ENCODE measurements around the gene MYO1H. TPM values are rescaled to one million over a fixed set of nuclear protein-coding genes. Genes with fewer than 3 reads are reported as not detected.

Gene MYO1H, protein sequence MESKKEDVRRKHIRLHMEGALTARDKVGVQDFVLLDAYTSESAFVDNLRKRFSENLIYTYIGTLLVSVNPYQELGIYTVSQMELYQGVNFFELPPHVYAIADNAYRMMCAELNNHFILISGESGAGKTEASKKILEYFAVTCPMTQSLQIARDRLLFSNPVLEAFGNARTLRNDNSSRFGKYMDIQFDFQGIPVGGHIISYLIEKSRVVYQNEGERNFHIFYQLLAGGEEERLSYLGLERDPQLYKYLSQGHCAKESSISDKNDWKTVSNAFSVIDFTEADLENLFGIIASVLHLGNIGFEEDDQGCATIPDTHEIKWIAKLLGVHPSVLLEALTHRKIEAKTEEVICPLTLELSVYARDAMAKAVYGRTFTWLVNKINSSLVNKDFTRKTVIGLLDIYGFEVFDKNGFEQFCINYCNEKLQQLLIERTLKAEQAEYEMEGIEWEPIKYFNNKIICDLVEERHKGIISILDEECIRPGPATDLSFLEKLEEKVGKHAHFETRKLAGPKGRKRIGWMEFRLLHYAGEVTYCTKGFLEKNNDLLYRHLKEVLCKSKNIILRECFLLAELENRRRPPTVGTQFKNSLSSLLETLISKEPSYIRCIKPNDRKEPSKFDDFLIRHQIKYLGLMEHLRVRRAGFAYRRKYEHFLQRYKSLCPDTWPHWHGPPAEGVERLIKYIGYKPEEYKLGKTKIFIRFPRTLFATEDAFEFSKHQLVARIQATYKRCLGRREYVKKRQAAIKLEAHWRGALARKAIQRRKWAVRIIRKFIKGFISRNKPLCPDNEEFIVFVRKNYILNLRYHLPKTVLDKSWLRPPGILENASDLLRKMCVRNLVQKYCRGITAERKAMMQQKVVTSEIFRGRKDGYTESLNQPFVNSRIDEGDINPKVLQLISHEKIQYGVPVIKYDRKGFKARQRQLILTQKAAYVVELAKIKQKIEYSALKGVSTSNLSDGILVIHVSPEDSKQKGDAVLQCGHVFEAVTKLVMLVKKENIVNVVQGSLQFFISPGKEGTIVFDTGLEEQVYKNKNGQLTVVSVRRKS
- total RNA-seq (under 1 TPM; 0.20 to 0.31 TPM), polyA plus RNA-seq (ENCODE audit: insufficient read length in 6 of 6) (under 1 TPM; 0.27 to 0.93 (median 0.34) TPM)
- long read RNA-seq, donor 1, partial matches to known transcripts: 19 of 19 reads
- long read RNA-seq, donor 1, other reads (novel, unspliced or antisense): 0 of 19 reads
- long read RNA-seq, donor 2: 0 reads
- long read RNA-seq, donor 3: 0 reads
- long read RNA-seq, donor 4, partial matches to known transcripts: 0 of 1 reads
- long read RNA-seq, donor 4, other reads (novel, unspliced or antisense): 1 of 1 reads
- long read RNA-seq, donor 5: 0 reads
- long read RNA-seq, donor 6: 0 reads
- long read RNA-seq, donor 7: 0 reads
- long read RNA-seq, donor 8: 0 reads
- long read RNA-seq, donor 9: 0 reads
- long read RNA-seq, donor 10: 0 reads
- long read RNA-seq, donor 11: 0 reads
- long read RNA-seq, donor 12, partial matches to known transcripts: 0 of 11 reads
- long read RNA-seq, donor 12, other reads (novel, unspliced or antisense): 11 of 11 reads

DNA sequence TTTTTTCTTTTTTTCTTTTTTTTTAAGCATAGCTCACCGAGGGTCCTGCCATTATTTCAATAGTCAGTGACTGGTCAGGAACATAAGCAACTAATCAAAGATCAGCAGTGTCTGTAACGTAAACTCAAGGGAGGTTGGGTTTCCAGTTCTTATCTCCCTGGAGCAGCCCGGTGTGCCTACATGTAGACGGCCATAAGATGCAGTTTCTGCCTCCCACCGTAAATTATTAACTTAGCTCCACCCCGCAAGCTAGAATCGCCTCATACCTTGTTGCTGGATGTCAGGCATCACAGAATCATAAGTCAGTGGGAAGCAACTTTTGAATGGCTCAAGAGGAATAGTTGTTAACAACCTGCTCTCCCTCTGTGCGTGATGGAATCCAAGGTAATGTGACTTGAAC lies at the start of gene MYO1H:
Gene MYO1H (plus strand): TSS at position 312 of the 400 bp plus-strand sequence. CDS start 61 bp downstream, at position 373.
- intact Hi-C loops (cut with DNase I): no loop called here
- no peak within 1 kb of the TSS for H3K27ac ChIP-seq
- ATAC-seq (no peak), DNase-seq (no peak)
- no peaks in the 10 kb centered on the region for H3K9me3 ChIP-seq
- no peaks in the 10 kb centered on the region for H3K36me3 ChIP-seq
- H3K4me3 ChIP-seq: no peak within 1 kb of the TSS
- H3K27me3 ChIP-seq: no peaks in the 10 kb centered on the region
- TF ChIP-seq, protein P1, sequence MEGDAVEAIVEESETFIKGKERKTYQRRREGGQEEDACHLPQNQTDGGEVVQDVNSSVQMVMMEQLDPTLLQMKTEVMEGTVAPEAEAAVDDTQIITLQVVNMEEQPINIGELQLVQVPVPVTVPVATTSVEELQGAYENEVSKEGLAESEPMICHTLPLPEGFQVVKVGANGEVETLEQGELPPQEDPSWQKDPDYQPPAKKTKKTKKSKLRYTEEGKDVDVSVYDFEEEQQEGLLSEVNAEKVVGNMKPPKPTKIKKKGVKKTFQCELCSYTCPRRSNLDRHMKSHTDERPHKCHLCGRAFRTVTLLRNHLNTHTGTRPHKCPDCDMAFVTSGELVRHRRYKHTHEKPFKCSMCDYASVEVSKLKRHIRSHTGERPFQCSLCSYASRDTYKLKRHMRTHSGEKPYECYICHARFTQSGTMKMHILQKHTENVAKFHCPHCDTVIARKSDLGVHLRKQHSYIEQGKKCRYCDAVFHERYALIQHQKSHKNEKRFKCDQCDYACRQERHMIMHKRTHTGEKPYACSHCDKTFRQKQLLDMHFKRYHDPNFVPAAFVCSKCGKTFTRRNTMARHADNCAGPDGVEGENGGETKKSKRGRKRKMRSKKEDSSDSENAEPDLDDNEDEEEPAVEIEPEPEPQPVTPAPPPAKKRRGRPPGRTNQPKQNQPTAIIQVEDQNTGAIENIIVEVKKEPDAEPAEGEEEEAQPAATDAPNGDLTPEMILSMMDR (IDR thresholded peaks at IDR 0.05): no peak
- H3K4me1 ChIP-seq: no peaks in the 10 kb centered on the region

DNA sequence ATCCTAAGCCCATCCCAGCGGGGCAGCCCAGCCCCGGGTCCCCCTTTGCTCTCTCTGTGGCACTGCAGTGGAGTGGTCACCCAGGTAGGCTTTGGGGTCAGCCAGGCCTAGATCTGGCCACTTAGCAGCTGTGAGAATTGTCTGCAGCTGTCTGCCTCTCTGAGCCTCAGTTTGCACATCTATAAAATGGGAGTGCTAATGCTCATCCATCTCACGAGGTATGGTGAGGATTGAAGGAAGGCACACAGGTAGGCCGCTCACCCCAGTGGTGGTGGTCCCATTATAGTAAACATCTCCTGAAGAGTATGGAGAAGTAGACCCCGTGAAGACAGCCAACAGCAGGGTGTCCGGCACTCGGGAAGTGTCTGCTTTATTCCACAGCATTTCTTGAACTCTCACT lies 47.9 kb upstream of the MYO1H start:
- no peak overlapping the region for H3K4me3 ChIP-seq
- H3K36me3 ChIP-seq: no peaks in the 10 kb centered on the region
- intact Hi-C loops (cut with DNase I): no loop called here
- H3K9me3 ChIP-seq: no peaks in the 10 kb centered on the region
- no peak overlapping the region for H3K27ac ChIP-seq
- H3K4me1 ChIP-seq: no peaks in the 10 kb centered on the region
- DNase-seq: no peak
- no peak for ATAC-seq
- H3K27me3 ChIP-seq: peaks cover 0 to 52% of the 10 kb centered on the region in 2 donors
- TF ChIP-seq, protein P1 (IDR thresholded peaks at IDR 0.05): no peak

DNA sequence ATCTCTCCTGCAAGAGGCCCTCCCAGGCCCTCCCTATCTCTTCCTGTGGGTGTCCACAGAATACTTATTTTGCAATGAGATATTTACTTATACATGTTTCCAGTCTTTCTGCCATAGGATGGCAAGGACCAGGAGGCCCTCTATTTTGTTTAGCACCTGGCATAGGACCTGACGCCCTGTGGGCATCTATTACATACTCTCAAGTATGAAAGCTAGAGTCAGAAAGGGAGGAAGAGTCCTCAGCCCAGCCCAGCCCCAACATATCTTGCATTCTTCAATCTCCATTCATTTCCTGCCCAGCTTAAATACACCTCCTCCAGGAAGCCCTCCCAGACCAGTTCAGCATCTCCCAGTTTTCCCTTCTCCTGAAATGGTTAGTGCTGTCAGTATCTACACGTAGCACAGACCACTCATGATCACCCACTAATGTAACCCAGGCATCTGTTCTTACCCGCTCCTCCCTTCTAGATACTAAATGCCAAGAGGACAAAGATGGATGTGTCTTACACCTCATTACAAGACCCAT lies 46.0 kb upstream of the MYO1H start:
- ATAC-seq: no peak
- Histone ChIP-seq H3K27ac (no peak overlapping the region), H3K4me1 (no peaks in the 10 kb centered on the region), H3K27me3 (peaks cover 6 to 57% of the 10 kb centered on the region in 2 donors), H3K9me3 (no peaks in the 10 kb centered on the region), H3K4me3 (no peak overlapping the region), H3K36me3 (no peaks in the 10 kb centered on the region)
- no peak for DNase-seq
- intact Hi-C loops (cut with DNase I): no loop called here
- TF ChIP-seq, protein P1 (IDR thresholded peaks at IDR 0.05): no peak

DNA sequence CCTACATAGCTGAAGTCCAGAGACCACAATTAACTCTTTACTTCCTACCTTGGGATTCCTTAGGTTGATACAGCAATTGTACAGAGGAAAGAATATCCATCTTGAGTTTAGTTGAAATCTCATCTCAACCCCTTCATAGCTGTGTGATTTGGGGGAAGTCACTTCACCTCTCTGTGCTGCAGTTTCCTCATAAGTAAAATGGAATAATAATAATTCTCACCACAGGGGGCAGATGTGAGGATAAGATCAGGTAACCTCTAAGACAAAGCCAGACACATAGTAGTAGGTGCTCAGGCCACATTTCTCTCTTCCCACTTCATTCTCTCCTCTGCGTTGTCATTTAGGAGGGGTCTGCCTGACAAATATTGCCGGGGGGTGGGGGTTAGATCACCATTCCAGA lies 45.3 kb upstream of the MYO1H start:
- Histone ChIP-seq H3K4me1 (no peaks in the 10 kb centered on the region), H3K36me3 (no peaks in the 10 kb centered on the region), H3K9me3 (no peaks in the 10 kb centered on the region), H3K27ac (no peak overlapping the region), H3K4me3 (no peak overlapping the region), H3K27me3 (peaks cover 9 to 64% of the 10 kb centered on the region in 2 donors)
- intact Hi-C loops (cut with DNase I): no loop called here
- DNase-seq (no peak), ATAC-seq (no peak)
- TF ChIP-seq, protein P1 (IDR thresholded peaks at IDR 0.05): no peak

Data from left lung (tissue), 14 donors.